ENCODE data around the gene PARP1. TPM values are rescaled to one million over a fixed set of nuclear protein-coding genes. Genes with fewer than 3 reads are reported as not detected.

The PARP1 gene
- total RNA-seq, 4 donors from 2014 or later, result 30.9 to 65.1 (median 48.2) TPM

DNA sequence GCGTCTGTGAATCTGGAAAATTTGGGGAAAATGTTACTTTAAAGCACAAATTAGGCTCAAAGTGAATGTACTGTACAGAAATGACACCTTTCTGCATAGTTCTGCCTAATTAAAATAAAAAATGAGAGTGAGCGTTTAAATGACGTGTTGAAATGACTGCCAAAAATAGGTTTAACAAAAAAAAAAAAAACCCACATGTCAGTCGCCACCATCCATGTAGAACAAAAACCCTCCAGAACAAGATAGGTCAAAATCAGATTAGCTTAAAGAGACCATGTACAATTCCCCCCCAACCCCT lies 745 bp downstream of the PARP1 start:
- DNase-seq (ENCODE audit: low spot score in 2 of 2), result no peak
- peak overlapping the region; percentile 86 for H3K4me3 ChIP-seq (ENCODE audit: low read depth, poor library complexity, severe bottlenecking)
- TF ChIP-seq, protein P1, sequence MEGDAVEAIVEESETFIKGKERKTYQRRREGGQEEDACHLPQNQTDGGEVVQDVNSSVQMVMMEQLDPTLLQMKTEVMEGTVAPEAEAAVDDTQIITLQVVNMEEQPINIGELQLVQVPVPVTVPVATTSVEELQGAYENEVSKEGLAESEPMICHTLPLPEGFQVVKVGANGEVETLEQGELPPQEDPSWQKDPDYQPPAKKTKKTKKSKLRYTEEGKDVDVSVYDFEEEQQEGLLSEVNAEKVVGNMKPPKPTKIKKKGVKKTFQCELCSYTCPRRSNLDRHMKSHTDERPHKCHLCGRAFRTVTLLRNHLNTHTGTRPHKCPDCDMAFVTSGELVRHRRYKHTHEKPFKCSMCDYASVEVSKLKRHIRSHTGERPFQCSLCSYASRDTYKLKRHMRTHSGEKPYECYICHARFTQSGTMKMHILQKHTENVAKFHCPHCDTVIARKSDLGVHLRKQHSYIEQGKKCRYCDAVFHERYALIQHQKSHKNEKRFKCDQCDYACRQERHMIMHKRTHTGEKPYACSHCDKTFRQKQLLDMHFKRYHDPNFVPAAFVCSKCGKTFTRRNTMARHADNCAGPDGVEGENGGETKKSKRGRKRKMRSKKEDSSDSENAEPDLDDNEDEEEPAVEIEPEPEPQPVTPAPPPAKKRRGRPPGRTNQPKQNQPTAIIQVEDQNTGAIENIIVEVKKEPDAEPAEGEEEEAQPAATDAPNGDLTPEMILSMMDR (IDR thresholded peaks at IDR 0.05), result no peak
- TF ChIP-seq POLR2A (IDR thresholded peaks at IDR 0.05), result no peak
- intact Hi-C loops (cut with DNase I; ENCODE audit: low total_unique reads), result no loop called here
- WGBS, 2 donors, result 1% methylated on average over 4 of the region's 4 CpGs

DNA sequence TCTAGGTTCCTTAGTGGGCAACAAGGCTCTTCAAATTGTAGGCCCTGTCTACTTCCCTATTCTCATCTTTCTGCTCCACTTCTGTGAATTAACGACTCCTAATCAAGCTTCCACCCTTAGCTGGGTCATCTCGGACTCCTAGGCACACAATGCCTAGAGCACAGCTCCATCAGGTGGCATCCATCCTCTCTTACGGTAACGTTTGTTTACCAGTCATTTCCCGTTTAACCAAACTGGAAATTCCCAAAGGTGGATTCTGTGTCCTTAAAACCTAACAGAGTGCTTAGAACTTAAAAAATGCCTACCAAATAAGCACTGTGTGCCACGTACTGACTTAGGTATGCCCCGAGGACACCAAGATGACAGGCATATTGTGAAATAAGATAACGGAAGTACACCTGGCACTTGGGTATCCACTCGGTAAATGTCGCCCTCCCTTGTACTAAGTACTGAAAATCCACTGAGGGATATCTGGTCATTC lies 1.5 kb downstream of the PARP1 start:
- H3K4me3 ChIP-seq (ENCODE audit: low read depth, poor library complexity, severe bottlenecking), result no peak overlapping the region
- peak in 1 of 2 donors; percentile 29 for DNase-seq (ENCODE audit: low spot score in 2 of 2)
- 24 to 28% methylated on average over 10 of the region's 10 CpGs for WGBS, 2 donors
- intact Hi-C loops (cut with DNase I; ENCODE audit: low total_unique reads), result no loop called here
- TF ChIP-seq, protein P1 (IDR thresholded peaks at IDR 0.05), result no peak
- TF ChIP-seq POLR2A (IDR thresholded peaks at IDR 0.05), result no peak

DNA sequence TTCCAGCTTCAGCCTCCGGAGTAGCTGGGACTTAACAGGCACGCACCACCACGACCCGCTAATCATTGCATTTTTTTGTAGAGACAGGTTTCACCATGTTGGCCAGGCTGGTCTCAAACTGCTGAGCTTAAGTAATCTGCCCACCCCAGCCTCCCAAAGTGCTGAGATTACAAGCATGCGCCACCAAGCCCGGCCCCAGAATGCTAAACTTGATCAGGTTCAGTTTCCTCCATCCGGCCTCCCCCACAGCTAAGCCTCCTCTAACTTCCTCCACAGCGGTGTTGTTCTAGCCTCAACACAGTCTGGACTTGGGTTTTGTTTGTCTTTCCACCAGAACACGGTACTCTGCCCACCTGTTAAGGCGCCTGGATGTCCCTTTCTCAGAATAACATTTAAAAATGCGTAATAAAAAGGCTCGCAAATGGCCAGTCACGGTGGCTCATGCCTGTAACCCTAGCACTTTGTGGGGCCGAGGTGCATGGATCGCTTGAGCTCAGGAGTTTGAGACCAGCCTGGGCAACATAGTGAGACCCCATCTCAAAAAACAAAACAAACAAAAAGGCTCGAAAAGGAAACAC lies 2.4 kb downstream of the PARP1 start:
- TF ChIP-seq, protein P1 (IDR thresholded peaks at IDR 0.05), result no peak
- TF ChIP-seq POLR2A (IDR thresholded peaks at IDR 0.05), result no peak
- intact Hi-C loops (cut with DNase I; ENCODE audit: low total_unique reads), result no loop called here
- DNase-seq (ENCODE audit: low spot score in 2 of 2), result peak in 1 of 2 donors; percentile 77
- H3K4me3 ChIP-seq (ENCODE audit: low read depth, poor library complexity, severe bottlenecking), result no peak overlapping the region
- WGBS, 2 donors, result 77 to 88% methylated on average over 16 of the region's 16 CpGs

DNA sequence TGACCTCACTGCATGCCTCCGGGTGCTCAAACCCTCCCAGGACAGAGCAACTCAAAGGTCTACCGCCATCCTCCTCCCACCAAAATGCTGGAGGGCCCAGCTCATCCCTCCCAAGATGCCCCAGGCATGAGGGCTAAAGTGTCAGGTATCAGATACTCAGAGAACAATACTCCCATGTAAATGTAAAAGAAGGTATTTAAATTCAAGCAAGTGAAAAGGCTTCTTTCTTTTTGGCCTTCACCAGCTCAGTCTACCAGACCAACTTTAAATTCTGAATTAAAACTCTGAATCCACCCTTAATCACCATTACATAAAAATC lies 3.0 kb downstream of the PARP1 start:
- no peak overlapping the region for H3K4me3 ChIP-seq (ENCODE audit: low read depth, poor library complexity, severe bottlenecking)
- intact Hi-C loops (cut with DNase I; ENCODE audit: low total_unique reads), result no loop called here
- 78 to 89% methylated on average over 2 of the region's 2 CpGs for WGBS, 2 donors
- no peak for TF ChIP-seq POLR2A (IDR thresholded peaks at IDR 0.05)
- TF ChIP-seq, protein P1 (IDR thresholded peaks at IDR 0.05), result no peak
- no peak for DNase-seq (ENCODE audit: low spot score in 2 of 2)

DNA sequence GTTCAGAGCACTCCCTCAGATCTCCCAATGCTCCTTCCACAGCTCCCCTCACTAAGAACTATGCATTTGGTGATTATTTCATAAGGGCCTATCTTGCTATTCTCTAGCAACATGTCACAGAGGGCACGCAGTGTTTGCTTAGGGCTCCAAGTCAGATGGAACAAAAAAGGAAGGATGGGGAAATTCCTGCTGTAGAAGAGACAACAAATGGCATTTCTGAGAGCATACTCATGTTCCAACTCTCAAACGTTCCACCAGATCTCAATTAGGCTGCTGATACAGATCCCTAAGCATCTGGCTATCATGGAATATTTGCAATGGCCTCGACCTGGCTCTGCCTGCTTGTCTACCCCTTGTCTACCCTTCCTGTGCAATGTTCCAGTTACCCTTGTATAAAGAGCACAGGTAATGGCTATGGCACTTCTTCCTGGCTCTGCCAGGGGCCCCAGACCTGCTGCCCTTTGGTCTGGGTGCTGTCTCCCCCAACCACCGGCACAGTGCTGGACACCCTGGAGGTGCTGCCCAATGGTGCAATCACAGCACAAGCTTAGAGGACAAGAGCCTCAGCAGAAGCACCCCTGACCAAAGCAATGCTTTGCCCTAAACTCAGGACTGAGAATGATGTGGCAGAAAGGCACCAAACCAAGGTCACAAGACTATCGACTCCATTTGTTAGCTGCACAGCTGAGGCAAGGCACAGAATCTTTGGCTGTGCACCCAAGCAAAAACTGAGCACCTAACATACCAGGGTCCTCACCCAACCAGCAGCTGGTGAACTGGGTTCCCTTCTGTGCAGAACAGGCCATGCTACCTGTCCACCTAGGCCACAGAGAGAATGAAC lies 3.6 kb downstream of the PARP1 start:
- no peak for TF ChIP-seq POLR2A (IDR thresholded peaks at IDR 0.05)
- TF ChIP-seq, protein P1 (IDR thresholded peaks at IDR 0.05), result no peak
- no peak overlapping the region for H3K4me3 ChIP-seq (ENCODE audit: low read depth, poor library complexity, severe bottlenecking)
- DNase-seq (ENCODE audit: low spot score in 2 of 2), result peak in 1 of 2 donors; percentile 66
- WGBS, 2 donors, result 65 to 71% methylated on average over 4 to 5 of the region's 5 CpGs
- intact Hi-C loops (cut with DNase I; ENCODE audit: low total_unique reads), result no loop called here

Measured in lower leg skin (tissue), 4 donors.